Omental fat pad (tissue), 4 donors: Measurements from ENCODE around the gene HOXD3. TPM values are rescaled to one million over a fixed set of nuclear protein-coding genes. Genes with fewer than 3 reads are reported as not detected.

Experiments
- ATAC-seq: fragments of 150-250 bp; one replicate; pipeline ENCODE4 v1.9.1; 2016; ENCODE audit warnings: mild to moderate bottlenecking, moderate library complexity; ENCODE audit not compliant: low FRiP score
- DNase-seq: peaks from one replicate; pipeline ENCODE4 v3.0.0-alpha.2; 2019; ENCODE audit warnings: low spot score
- CTCF ChIP-seq, 3 donors: fragments of 450-650 bp; IDR thresholded peaks; one replicate each; pipeline ENCODE4 v1.5.1; 2016 to 2017; ENCODE audit warnings: antibody characterized with exemption in 3 of 3, mild to moderate bottlenecking in 3 of 3, moderate library complexity in 2 of 3
- total RNA-seq, 4 donors: library from RNA; depleted of rRNA; stranded (reverse); fragments of >200 nt; gene quantifications; one replicate each; pipeline ENCODE4 v1.1.0, GENCODE V29; 2016

HOXD3 gene
- total RNA-seq, 4 donors from 2014 or later, result 0.65 to 15.8 (median 2.8) TPM

GRCh38 chr2:176162911-176163671, 6.0 kb downstream of the HOXD3 start:
- ATAC-seq (no peak), DNase-seq (no peak)
- TF ChIP-seq CTCF (IDR thresholded peaks at IDR 0.05), result no peak

DNA sequence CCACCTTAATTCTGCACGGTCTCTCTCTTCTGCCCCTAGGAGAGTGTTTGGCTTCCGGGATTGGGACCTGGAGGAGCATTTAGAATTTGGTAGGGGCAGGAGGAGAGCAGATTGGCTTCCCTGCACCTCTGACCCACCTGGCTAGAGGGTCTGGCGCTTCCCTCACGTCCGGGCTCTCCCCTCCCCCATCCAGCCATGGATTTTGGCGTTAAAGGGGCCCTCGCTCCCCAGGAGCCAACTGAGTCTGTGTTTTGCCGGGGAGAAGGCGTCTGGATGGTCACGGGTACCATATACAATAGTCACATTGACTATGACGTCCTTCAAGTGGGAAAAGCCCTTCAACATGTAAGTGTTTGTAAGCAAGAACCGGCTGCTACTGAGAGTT, 6.6 kb downstream of the HOXD3 start:
- ATAC-seq (no peak), DNase-seq (no peak)
- TF ChIP-seq CTCF (IDR thresholded peaks at IDR 0.05), result no peak

- no peak for TF ChIP-seq CTCF (IDR thresholded peaks at IDR 0.05)
- no peak for ATAC-seq
- no peak for DNase-seq
These were observed 7.1 kb downstream of the HOXD3 start for GRCh38 chr2:176164201-176164600.

GRCh38 chr2:176164611-176165369, 7.7 kb downstream of the HOXD3 start:
- TF ChIP-seq CTCF (IDR thresholded peaks at IDR 0.05), result no peak
- DNase-seq (no peak), ATAC-seq (no peak)

- ATAC-seq, result no peak
- no peak for DNase-seq
- no peak for TF ChIP-seq CTCF (IDR thresholded peaks at IDR 0.05)
These were observed 8.4 kb downstream of the HOXD3 start for GRCh38 chr2:176165370-176166050.

DNA sequence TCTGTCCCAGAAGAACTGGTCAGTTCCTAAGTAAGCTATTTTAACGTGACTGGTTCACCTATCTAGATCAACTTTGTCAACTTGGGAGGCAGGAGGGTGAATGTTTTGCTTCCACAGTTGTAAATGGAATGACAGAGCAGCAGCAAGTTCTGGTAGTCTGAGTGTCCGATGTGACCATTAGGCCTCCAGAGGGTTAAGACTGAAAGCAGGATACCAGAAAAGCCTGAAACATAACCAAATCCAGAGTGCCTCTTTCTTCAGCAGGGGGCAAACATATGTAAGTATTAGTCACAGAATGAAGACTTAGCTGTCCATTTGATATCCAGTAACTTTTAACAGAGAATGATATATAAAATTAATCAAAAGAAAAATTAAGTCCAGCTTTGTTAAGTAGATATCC, 9.2 kb downstream of the HOXD3 start:
- DNase-seq (no peak), ATAC-seq (no peak)
- no peak for TF ChIP-seq CTCF (IDR thresholded peaks at IDR 0.05)
